Vagina (tissue), 2 donors: Measurements from ENCODE around the gene SHROOM1. TPM values are rescaled to one million over a fixed set of nuclear protein-coding genes. Genes with fewer than 3 reads are reported as not detected.

Source experiments
- DNase-seq, 2 donors: peaks; one replicate each; pipeline ENCODE4 v3.0.0-alpha.2; 2017; ENCODE audit errors: extremely low spot score in 2 of 2
- H3K27ac ChIP-seq: fragments of 200-600 bp; sonication (generic); one replicate; pipeline ENCODE4 v1.5.1; 2019
- H3K27me3 ChIP-seq: fragments of 200-600 bp; sonication (generic); one replicate; pipeline ENCODE4 v1.5.1; 2019
- H3K36me3 ChIP-seq, 2 donors: fragments of 200-600 bp; sonication (generic); one replicate each; pipeline ENCODE4 v1.5.1; 2017 to 2019
- H3K4me1 ChIP-seq: fragments of 200-600 bp; sonication (generic); one replicate; pipeline ENCODE4 v1.5.1; 2019
- H3K4me3 ChIP-seq, 2 donors: fragments of 200-600 bp; sonication (generic); 1 replicate in 1 of 2; 2 replicates in 1 of 2; pipeline ENCODE4 v1.5.1; 2016 to 2019
- H3K9me3 ChIP-seq: fragments of 200-600 bp; sonication (generic); one replicate; pipeline ENCODE4 v1.5.1; 2019
- POLR2A ChIP-seq, 2 donors: fragments of 450-650 bp; IDR thresholded peaks; one replicate each; pipeline ENCODE4 v1.6.1; 2017; ENCODE audit warnings: antibody characterized with exemption in 2 of 2, mild to moderate bottlenecking in 2 of 2, moderate library complexity in 2 of 2
- POLR2AphosphoS5 ChIP-seq, 2 donors: sonication (generic); formaldehyde crosslinking; IDR thresholded peaks; one replicate each; pipeline ENCODE4 v1.9.0; 2017; ENCODE audit warnings: antibody characterized with exemption in 2 of 2, mild to moderate bottlenecking in 2 of 2, low read depth in 1 of 2; ENCODE audit not compliant: insufficient read depth in 1 of 2
- intact Hi-C: fragments of 100-400 bp; cut with DNase I; formaldehyde crosslinking; loops from one replicate; pipeline ENCODE4 v1.15.1; 2023
- total RNA-seq: library from RNA; depleted of rRNA; stranded (reverse); fragments of >200 nt; gene quantifications from one replicate; pipeline ENCODE4 v1.2.3, GENCODE V29; 2016
- TF ChIP-seq, protein P1 (sequence below), 3 experiments: fragments of 450-650 bp in 2 of 3; fragments of 200-600 bp in 1 of 3; sonication (generic) in 1 of 3; IDR thresholded peaks; one replicate each; pipeline ENCODE4 v1.5.1; 2017 to 2019; ENCODE audit warnings: antibody characterized with exemption in 3 of 3, mild to moderate bottlenecking in 2 of 3, moderate library complexity in 2 of 3

Gene SHROOM1
- total RNA-seq, 1 donor from 2014 or later, result 17.7 TPM

DNA sequence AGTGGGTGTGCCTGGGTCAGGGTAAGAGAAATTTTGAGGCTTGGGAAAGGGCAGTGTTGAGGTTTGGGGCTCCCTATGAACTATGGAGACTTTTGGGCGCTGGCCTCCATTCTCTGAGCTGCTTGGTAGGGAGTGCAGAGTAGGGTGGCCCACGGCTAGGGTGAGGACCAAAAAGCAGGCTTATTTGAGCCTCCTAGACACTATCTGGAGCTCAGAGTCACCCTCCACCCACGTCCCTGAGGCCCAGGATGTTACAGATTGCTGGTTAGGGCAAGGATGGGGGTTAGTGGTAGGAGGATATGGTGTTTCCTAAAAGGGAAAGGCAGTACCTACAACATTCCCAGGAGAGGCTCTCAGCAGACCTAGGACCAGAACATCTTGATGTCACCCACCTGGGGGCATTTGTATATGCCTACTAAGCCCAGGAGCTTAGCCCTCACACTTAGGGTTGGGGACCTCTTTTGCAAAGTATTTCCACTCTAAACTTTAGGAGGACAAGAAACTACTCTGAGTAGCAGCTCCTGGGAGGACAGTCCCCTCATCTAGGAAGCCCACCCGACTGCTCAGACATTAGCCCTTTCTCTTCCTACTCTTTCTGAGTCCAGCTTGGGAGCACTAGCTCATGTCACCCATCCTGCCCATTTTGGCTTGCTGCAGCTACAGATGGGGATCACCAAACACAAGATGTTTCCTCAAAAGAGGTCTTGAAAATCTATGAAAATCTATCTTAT, 2.3 kb downstream of the SHROOM1 start:
- TF ChIP-seq POLR2A (IDR thresholded peaks at IDR 0.05) (no peak), POLR2AphosphoS5 (IDR thresholded peaks at IDR 0.05; ENCODE audit: insufficient read depth in 1 of 2, low read depth in 1 of 2) (no peak)
- TF ChIP-seq, protein P1, sequence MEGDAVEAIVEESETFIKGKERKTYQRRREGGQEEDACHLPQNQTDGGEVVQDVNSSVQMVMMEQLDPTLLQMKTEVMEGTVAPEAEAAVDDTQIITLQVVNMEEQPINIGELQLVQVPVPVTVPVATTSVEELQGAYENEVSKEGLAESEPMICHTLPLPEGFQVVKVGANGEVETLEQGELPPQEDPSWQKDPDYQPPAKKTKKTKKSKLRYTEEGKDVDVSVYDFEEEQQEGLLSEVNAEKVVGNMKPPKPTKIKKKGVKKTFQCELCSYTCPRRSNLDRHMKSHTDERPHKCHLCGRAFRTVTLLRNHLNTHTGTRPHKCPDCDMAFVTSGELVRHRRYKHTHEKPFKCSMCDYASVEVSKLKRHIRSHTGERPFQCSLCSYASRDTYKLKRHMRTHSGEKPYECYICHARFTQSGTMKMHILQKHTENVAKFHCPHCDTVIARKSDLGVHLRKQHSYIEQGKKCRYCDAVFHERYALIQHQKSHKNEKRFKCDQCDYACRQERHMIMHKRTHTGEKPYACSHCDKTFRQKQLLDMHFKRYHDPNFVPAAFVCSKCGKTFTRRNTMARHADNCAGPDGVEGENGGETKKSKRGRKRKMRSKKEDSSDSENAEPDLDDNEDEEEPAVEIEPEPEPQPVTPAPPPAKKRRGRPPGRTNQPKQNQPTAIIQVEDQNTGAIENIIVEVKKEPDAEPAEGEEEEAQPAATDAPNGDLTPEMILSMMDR (IDR thresholded peaks at IDR 0.05), result no peak
- intact Hi-C loops, result loop anchor here (5.0 kb wide), 1 partner anchor 39 kb away; the partner anchor contains the start of genes GDF9 and UQCRQ

DNA sequence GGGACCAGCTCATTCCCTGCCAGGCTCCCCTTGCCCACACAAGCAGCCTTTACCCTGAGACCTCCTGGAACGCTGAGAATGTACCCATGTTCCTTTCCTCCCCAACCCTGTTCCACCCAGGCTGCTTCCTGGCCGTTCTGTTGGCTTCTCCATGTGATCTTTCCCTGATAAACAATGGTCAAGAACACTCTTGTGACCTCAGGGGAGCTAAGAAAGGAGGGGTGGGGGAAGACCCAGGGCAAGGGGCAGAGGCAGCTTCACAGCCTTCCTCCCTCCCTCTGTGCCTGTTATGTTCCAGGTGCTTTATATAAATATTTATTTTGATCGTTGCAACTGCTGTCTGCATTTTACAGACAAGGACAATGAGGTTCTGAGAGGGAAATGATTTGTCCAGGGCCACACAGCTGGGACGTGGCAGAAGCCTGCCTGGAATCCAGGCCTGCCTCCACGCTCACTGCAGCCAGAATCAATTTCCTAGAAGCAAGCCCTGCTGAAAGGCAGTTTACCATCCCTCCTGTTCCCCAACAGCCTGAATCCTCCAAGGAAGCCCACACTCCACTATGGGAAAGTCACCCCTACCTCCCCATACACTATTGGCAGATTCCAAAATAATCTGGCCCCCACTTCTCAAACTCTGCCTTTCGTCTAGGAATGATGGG, 3.9 kb downstream of the SHROOM1 start:
- H3K4me1 ChIP-seq, result peaks cover 25% of the 10 kb centered on the region
- no peak for TF ChIP-seq POLR2A (IDR thresholded peaks at IDR 0.05)
- H3K27ac ChIP-seq, result no peak overlapping the region
- intact Hi-C loops, result loop anchor here (5.0 kb wide), 1 partner anchor 41 kb away; the partner anchor contains the start of genes GDF9 and UQCRQ
- DNase-seq, result no peak
- H3K4me3 ChIP-seq, result no peak overlapping the region
- no peaks in the 10 kb centered on the region for H3K36me3 ChIP-seq
- H3K27me3 ChIP-seq, result no peaks in the 10 kb centered on the region
- H3K9me3 ChIP-seq, result no peaks in the 10 kb centered on the region

More for the DNA sequence above, 2.3 kb downstream of the SHROOM1 start:
- no peak overlapping the region for H3K27ac ChIP-seq
- DNase-seq, result no peak
- H3K4me1 ChIP-seq, result peaks cover 20% of the 10 kb centered on the region
- H3K36me3 ChIP-seq, result no peaks in the 10 kb centered on the region
- no peaks in the 10 kb centered on the region for H3K27me3 ChIP-seq
- no peaks in the 10 kb centered on the region for H3K9me3 ChIP-seq
- H3K4me3 ChIP-seq, result no peak overlapping the region

DNA sequence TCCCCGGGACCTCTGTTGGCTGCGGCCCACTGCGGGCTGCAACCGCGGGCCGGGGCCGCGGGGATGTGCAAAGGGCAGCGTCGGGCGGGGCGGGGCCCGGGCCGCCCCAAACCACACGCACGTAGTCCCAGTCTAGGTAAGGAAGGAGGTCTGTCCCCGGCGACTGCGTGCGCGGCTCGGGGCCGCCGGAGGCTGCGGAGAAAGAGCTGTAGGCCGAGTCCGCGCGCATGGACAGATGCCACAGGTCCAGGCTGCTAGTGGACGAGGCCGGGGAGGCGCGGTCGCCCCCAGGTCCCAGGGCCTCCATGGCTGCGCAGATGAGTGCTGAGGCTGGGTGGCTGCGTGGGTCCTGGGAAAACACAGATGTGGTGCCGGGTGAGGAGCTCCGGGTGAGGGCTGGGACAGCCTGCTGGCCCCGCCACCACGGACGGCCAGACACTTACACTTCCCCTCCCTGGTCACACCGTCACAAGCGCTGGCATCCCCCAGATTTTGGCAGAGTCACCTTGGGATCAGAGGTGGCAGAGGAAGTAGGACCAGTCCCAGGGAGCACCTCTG, 4.5 kb downstream of the SHROOM1 start:
- Histone ChIP-seq H3K27ac (no peak overlapping the region), H3K36me3 (no peaks in the 10 kb centered on the region), H3K27me3 (no peaks in the 10 kb centered on the region), H3K4me3 (peak overlapping the region in 1 of 2 donors; percentile 6), H3K4me1 (peaks cover 25% of the 10 kb centered on the region), H3K9me3 (no peaks in the 10 kb centered on the region)
- intact Hi-C loops, result loop anchor here (5.0 kb wide), 1 partner anchor 41 kb away; the partner anchor contains the start of genes GDF9 and UQCRQ
- DNase-seq, result no peak
- TF ChIP-seq, protein P1 (IDR thresholded peaks at IDR 0.05), result no peak
- TF ChIP-seq POLR2A (IDR thresholded peaks at IDR 0.05), result no peak
- TF ChIP-seq POLR2AphosphoS5 (IDR thresholded peaks at IDR 0.05; ENCODE audit: insufficient read depth in 1 of 2, low read depth in 1 of 2), result no peak

DNA sequence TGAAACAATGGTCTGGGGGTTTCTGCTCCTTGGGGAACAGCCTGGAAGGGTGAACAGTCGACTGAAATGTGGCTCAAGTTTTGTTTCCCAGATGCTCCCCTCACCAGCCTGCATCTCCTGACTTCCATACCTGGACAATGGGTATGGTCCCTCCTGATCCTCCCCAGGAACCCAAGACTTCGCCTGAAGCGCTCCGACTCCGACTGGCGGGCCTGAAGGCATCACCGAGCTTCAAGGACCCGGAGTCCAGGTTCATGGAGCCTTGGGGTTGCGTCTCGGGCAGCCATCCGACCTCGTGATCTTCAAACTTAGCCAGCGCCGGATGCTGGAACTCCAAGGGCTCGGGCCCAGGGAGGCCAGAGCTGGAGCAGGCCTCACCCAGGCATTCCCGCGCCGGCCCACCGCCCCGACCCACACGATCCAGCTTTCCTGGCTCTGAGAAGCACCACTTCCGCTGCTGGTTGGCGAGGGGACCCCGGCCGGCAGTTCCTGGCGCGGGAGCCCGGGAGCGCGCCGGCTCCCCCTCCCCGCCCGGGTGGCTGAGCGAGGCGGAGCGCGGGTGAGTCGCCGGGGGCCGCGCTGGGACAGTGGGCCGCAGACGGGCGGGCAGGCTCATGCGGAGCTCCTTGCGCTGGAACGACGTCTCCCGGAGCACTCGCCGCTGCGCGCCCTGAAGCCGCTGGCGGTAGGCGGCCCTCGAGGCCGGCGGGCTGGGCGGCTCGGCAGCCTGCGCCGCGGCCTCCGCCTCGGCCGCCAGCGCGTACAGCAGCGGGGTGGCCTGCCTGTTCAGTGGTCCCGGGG, 5.2 kb downstream of the SHROOM1 start:
- no peaks in the 10 kb centered on the region for H3K36me3 ChIP-seq
- H3K4me1 ChIP-seq, result peaks cover 19% of the 10 kb centered on the region
- intact Hi-C loops, result loop anchor here (5.0 kb wide), 1 partner anchor 42 kb away; the partner anchor contains the start of genes GDF9 and UQCRQ
- DNase-seq, result no peak
- H3K27me3 ChIP-seq, result no peaks in the 10 kb centered on the region
- H3K27ac ChIP-seq, result no peak overlapping the region
- H3K9me3 ChIP-seq, result no peaks in the 10 kb centered on the region
- TF ChIP-seq POLR2A (IDR thresholded peaks at IDR 0.05) (no peak), POLR2AphosphoS5 (IDR thresholded peaks at IDR 0.05; ENCODE audit: insufficient read depth in 1 of 2, low read depth in 1 of 2) (no peak)
- TF ChIP-seq, protein P1 (IDR thresholded peaks at IDR 0.05), result no peak
- H3K4me3 ChIP-seq, result peak overlapping the region in 1 of 2 donors; percentile 6

GRCh38 chr5:132824426-132824825, 6.0 kb downstream of the SHROOM1 start:
- Histone ChIP-seq H3K4me3 (no peak overlapping the region), H3K27ac (no peak overlapping the region), H3K4me1 (peaks cover 21% of the 10 kb centered on the region), H3K36me3 (no peaks in the 10 kb centered on the region), H3K27me3 (no peaks in the 10 kb centered on the region), H3K9me3 (no peaks in the 10 kb centered on the region)
- TF ChIP-seq POLR2A (IDR thresholded peaks at IDR 0.05) (no peak), POLR2AphosphoS5 (IDR thresholded peaks at IDR 0.05; ENCODE audit: insufficient read depth in 1 of 2, low read depth in 1 of 2) (no peak)
- TF ChIP-seq, protein P1 (IDR thresholded peaks at IDR 0.05), result no peak
- DNase-seq, result no peak
- intact Hi-C loops, result no loop called here
